ENCODE measurements around the gene TEX50.
"Not testable (repeated sequence)": the region's sequence is repeated elsewhere in the genome, so short reads cannot be mapped to it uniquely, and the experiment has no call there.

Gene TEX50

GRCh38 chr1:173608503-173609216 is 26.5 kb upstream of the TEX50 start:
- no peak for DNase-seq (ENCODE audit: low read depth)
- H3K4me3 ChIP-seq (ENCODE audit: control insufficient read depth, low read depth, low read length) = no peak overlapping the region
- TF ChIP-seq, protein P1, sequence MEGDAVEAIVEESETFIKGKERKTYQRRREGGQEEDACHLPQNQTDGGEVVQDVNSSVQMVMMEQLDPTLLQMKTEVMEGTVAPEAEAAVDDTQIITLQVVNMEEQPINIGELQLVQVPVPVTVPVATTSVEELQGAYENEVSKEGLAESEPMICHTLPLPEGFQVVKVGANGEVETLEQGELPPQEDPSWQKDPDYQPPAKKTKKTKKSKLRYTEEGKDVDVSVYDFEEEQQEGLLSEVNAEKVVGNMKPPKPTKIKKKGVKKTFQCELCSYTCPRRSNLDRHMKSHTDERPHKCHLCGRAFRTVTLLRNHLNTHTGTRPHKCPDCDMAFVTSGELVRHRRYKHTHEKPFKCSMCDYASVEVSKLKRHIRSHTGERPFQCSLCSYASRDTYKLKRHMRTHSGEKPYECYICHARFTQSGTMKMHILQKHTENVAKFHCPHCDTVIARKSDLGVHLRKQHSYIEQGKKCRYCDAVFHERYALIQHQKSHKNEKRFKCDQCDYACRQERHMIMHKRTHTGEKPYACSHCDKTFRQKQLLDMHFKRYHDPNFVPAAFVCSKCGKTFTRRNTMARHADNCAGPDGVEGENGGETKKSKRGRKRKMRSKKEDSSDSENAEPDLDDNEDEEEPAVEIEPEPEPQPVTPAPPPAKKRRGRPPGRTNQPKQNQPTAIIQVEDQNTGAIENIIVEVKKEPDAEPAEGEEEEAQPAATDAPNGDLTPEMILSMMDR (IDR thresholded peaks at IDR 0.05; ENCODE audit: control insufficient read depth, insufficient read depth, low read depth, low read length, missing control alignments) = no peak

DNA sequence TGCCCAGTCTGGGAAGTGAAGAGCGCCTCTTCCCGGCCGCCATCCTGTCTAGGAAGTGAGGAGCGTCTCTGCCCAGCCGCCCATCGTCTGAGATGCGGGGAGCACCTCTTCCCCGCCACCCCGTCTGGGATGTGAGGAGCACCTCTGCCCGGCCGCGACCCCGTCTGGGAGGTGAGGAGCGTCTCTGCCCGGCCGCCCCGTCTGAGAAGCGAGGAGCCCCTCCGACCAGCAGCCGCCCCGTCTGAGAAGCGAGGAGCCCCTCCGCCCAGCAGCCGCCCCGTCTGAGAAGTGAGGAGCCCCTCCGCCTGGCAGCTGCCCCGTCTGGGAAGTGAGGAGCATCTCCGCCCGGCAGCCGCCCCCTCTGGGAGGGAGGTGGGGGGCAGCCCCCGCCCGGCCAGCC is 22.1 kb upstream of the TEX50 start:
- not testable (repeated sequence) for H3K4me3 ChIP-seq (ENCODE audit: control insufficient read depth, low read depth, low read length); DNase-seq (ENCODE audit: low read depth)

DNA sequence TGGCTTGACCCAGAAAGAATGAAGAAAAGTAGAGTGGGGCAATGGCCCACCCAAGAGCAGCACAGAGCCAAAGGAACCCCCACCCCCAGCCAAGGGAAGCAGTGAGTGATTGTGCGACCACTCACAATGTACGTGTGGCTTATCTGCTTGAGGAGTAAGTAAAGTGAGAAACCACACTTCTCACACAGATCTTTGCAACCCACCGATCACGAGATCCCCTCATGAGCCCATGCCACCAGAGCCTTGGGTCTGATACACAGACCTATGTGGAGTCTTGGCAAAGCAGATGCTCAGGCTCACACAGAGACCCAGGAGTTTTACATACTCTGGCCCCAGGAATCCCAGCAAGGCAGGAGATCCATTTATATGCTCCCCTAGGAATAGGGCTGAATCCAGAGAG is 18.3 kb upstream of the TEX50 start:
- TF ChIP-seq, protein P1 (IDR thresholded peaks at IDR 0.05; ENCODE audit: control insufficient read depth, insufficient read depth, low read depth, low read length, missing control alignments) = no peak
- DNase-seq (ENCODE audit: low read depth) = no peak
- H3K4me3 ChIP-seq (ENCODE audit: control insufficient read depth, low read depth, low read length) = no peak overlapping the region

GRCh38 chr1:173627269-173627668 is 7.9 kb upstream of the TEX50 start:
- DNase-seq (ENCODE audit: low read depth) = no peak
- no peak overlapping the region for H3K4me3 ChIP-seq (ENCODE audit: control insufficient read depth, low read depth, low read length)
- TF ChIP-seq, protein P1 (IDR thresholded peaks at IDR 0.05; ENCODE audit: control insufficient read depth, insufficient read depth, low read depth, low read length, missing control alignments) = no peak

GRCh38 chr1:173628888-173629287 is 6.2 kb upstream of the TEX50 start:
- no peak for DNase-seq (ENCODE audit: low read depth)
- H3K4me3 ChIP-seq (ENCODE audit: control insufficient read depth, low read depth, low read length) = no peak overlapping the region
- TF ChIP-seq, protein P1 (IDR thresholded peaks at IDR 0.05; ENCODE audit: control insufficient read depth, insufficient read depth, low read depth, low read length, missing control alignments) = no peak

- DNase-seq (ENCODE audit: low read depth); H3K4me3 ChIP-seq (ENCODE audit: control insufficient read depth, low read depth, low read length): not testable (repeated sequence)
Measured at GRCh38 chr1:173637236-173638042, 2.3 kb downstream of the TEX50 start.

DNA sequence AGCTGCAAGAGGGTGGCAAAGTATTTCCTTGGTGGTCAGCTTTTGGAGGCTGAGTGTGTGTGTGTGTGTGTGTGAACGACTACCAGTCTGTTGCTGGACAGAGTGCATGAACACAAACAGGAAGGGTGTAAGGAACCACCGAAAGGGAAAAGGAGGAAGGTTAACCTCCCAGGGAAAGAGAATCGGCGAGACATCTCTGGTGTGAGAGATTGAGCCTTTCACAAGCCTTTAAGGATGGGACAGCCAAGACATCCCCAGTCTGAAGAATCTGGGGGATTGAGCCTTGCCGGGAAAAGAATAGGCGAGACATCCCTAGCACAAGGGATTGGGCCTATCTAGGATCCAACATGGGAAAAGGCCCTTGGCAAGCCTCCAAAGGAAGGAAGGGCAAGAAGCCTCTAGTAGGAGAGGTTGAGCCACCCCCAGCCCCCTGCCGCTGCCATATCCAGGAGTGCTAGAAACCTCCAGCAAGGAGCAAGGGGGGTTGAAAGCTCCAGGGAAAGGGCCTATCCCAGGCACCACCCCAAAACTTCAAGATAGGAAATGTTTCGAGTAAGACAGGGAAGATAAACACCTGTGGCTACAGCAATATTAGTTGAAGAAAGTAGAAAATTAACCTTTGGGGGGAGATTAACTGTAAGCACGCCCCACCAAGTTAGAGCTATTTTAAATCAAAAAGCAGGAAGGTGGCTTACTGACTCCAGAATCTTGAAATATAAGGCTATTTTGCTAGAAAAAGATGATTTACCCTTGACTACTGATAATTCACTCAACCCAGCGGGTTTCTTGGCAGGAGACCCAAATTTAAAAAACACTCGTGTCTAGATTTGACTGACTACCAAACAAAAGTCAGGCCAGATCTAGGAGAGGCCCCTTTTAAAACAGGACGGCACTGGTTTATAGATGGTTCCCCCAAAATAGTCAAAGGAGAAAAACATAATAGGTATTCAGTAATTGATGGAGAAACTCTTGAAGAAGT is 3.2 kb downstream of the TEX50 start:
- TF ChIP-seq, protein P1 (IDR thresholded peaks at IDR 0.05; ENCODE audit: control insufficient read depth, insufficient read depth, low read depth, low read length, missing control alignments) = no peak
- no peak overlapping the region for H3K4me3 ChIP-seq (ENCODE audit: control insufficient read depth, low read depth, low read length)
- DNase-seq (ENCODE audit: low read depth) = no peak
